GM10266 (cell line): ENCODE data around the gene TANC2.

ENCODE experiments used
- DNase-seq: peaks from one replicate; pipeline ENCODE4 v3.0.0; 2012; ENCODE audit errors: extremely low spot score
- CTCF ChIP-seq: IDR thresholded peaks from 2 replicates; pipeline ENCODE4 v1.5.1; 2012; ENCODE audit warnings: mild to moderate bottlenecking, low read depth; ENCODE audit not compliant: control insufficient read depth, insufficient read depth; ENCODE audit errors: missing control alignments

TANC2 gene

GRCh38 chr17:62937606-62938005 lies 28.4 kb upstream of the TANC2 start:
- DNase-seq = no peak
- no peak for TF ChIP-seq CTCF

- DNase-seq = no peak
- no peak for TF ChIP-seq CTCF
Observed at GRCh38 chr17:62941358-62941991, 24.6 kb upstream of the TANC2 start.

GRCh38 chr17:62948370-62948769 lies 17.7 kb upstream of the TANC2 start:
- DNase-seq = no peak
- TF ChIP-seq CTCF = no peak

- TF ChIP-seq CTCF = no peak
- no peak for DNase-seq
Observed at GRCh38 chr17:62949036-62949435, 17.0 kb upstream of the TANC2 start.

- TF ChIP-seq CTCF = no peak
- DNase-seq = no peak
Observed at GRCh38 chr17:62950067-62950466, 16.0 kb upstream of the TANC2 start.

GRCh38 chr17:62955841-62956352 lies 10.1 kb upstream of the TANC2 start:
- DNase-seq = no peak
- TF ChIP-seq CTCF = no peak

- no peak for DNase-seq
- TF ChIP-seq CTCF = no peak
Observed at GRCh38 chr17:62963296-62963695, 2.7 kb upstream of the TANC2 start.
